Vagina (tissue), 2 donors: ENCODE measurements around the gene ZNF516. TPM values are rescaled to one million over a fixed set of nuclear protein-coding genes. Genes with fewer than 3 reads are reported as not detected.

ENCODE experiments used
- DNase-seq, 2 donors: peaks; one replicate each; pipeline ENCODE4 v3.0.0-alpha.2; 2017; ENCODE audit errors: extremely low spot score in 2 of 2
- H3K27ac ChIP-seq: fragments of 200-600 bp; sonication (generic); one replicate; pipeline ENCODE4 v1.5.1; 2019
- H3K27me3 ChIP-seq: fragments of 200-600 bp; sonication (generic); one replicate; pipeline ENCODE4 v1.5.1; 2019
- H3K36me3 ChIP-seq, 2 donors: fragments of 200-600 bp; sonication (generic); one replicate each; pipeline ENCODE4 v1.5.1; 2017 to 2019
- H3K4me1 ChIP-seq: fragments of 200-600 bp; sonication (generic); one replicate; pipeline ENCODE4 v1.5.1; 2019
- H3K4me3 ChIP-seq, 2 donors: fragments of 200-600 bp; sonication (generic); 1 replicate in 1 of 2; 2 replicates in 1 of 2; pipeline ENCODE4 v1.5.1; 2016 to 2019
- H3K9me3 ChIP-seq: fragments of 200-600 bp; sonication (generic); one replicate; pipeline ENCODE4 v1.5.1; 2019
- CTCF ChIP-seq, 3 experiments: fragments of 450-650 bp in 2 of 3; fragments of 200-600 bp in 1 of 3; sonication (generic) in 1 of 3; IDR thresholded peaks; one replicate each; pipeline ENCODE4 v1.5.1; 2017 to 2019; ENCODE audit warnings: antibody characterized with exemption in 3 of 3, mild to moderate bottlenecking in 2 of 3, moderate library complexity in 2 of 3
- POLR2A ChIP-seq, 2 donors: fragments of 450-650 bp; IDR thresholded peaks; one replicate each; pipeline ENCODE4 v1.6.1; 2017; ENCODE audit warnings: antibody characterized with exemption in 2 of 2, mild to moderate bottlenecking in 2 of 2, moderate library complexity in 2 of 2
- POLR2AphosphoS5 ChIP-seq, 2 donors: sonication (generic); formaldehyde crosslinking; IDR thresholded peaks; one replicate each; pipeline ENCODE4 v1.9.0; 2017; ENCODE audit warnings: antibody characterized with exemption in 2 of 2, mild to moderate bottlenecking in 2 of 2, low read depth in 1 of 2; ENCODE audit not compliant: insufficient read depth in 1 of 2
- intact Hi-C: fragments of 100-400 bp; cut with DNase I; formaldehyde crosslinking; loops from one replicate; pipeline ENCODE4 v1.15.1; 2023
- total RNA-seq: library from RNA; depleted of rRNA; stranded (reverse); fragments of >200 nt; gene quantifications from one replicate; pipeline ENCODE4 v1.2.3, GENCODE V29; 2016

ZNF516 gene
- total RNA-seq, 1 donor from 2014 or later, result 46.4 TPM

- intact Hi-C loops, result no loop called here
- H3K4me3 ChIP-seq, result no peak overlapping the region
Measured at GRCh38 chr18:76486574-76486973, 8.5 kb downstream of the ZNF516 start.

GRCh38 chr18:76486038-76486437 lies 9.0 kb downstream of the ZNF516 start:
- Histone ChIP-seq H3K9me3 (no peaks in the 10 kb centered on the region), H3K4me1 (peaks cover 48% of the 10 kb centered on the region), H3K27ac (peak overlapping the region; percentile 97), H3K4me3 (no peak overlapping the region), H3K27me3 (no peaks in the 10 kb centered on the region), H3K36me3 (no peaks in the 10 kb centered on the region)
- no peak for DNase-seq
- no peak for TF ChIP-seq CTCF (IDR thresholded peaks at IDR 0.05)
- no peak for TF ChIP-seq POLR2A (IDR thresholded peaks at IDR 0.05)
- TF ChIP-seq POLR2AphosphoS5 (IDR thresholded peaks at IDR 0.05; ENCODE audit: insufficient read depth in 1 of 2, low read depth in 1 of 2), result no peak
- intact Hi-C loops, result no loop called here

More at GRCh38 chr18:76486574-76486973, 8.5 kb downstream of the ZNF516 start:
- H3K9me3 ChIP-seq, result no peaks in the 10 kb centered on the region
- no peaks in the 10 kb centered on the region for H3K27me3 ChIP-seq
- no peak for DNase-seq
- TF ChIP-seq POLR2AphosphoS5 (IDR thresholded peaks at IDR 0.05; ENCODE audit: insufficient read depth in 1 of 2, low read depth in 1 of 2), result no peak
- no peak for TF ChIP-seq POLR2A (IDR thresholded peaks at IDR 0.05)
- no peak for TF ChIP-seq CTCF (IDR thresholded peaks at IDR 0.05)
- peaks cover 48% of the 10 kb centered on the region for H3K4me1 ChIP-seq
- H3K27ac ChIP-seq, result peak overlapping the region; percentile 97
- no peaks in the 10 kb centered on the region for H3K36me3 ChIP-seq

GRCh38 chr18:76484749-76485387 lies 10.2 kb downstream of the ZNF516 start:
- Histone ChIP-seq H3K4me3 (no peak overlapping the region), H3K27ac (peak overlapping the region; percentile 97), H3K27me3 (no peaks in the 10 kb centered on the region), H3K36me3 (no peaks in the 10 kb centered on the region), H3K9me3 (no peaks in the 10 kb centered on the region), H3K4me1 (peaks cover 40% of the 10 kb centered on the region)
- no peak for DNase-seq
- TF ChIP-seq CTCF (IDR thresholded peaks at IDR 0.05) (no peak), POLR2AphosphoS5 (IDR thresholded peaks at IDR 0.05; ENCODE audit: insufficient read depth in 1 of 2, low read depth in 1 of 2) (no peak), POLR2A (IDR thresholded peaks at IDR 0.05) (no peak)
- intact Hi-C loops, result no loop called here

- intact Hi-C loops, result no loop called here
- no peaks in the 10 kb centered on the region for H3K27me3 ChIP-seq
- no peak for TF ChIP-seq POLR2AphosphoS5 (IDR thresholded peaks at IDR 0.05; ENCODE audit: insufficient read depth in 1 of 2, low read depth in 1 of 2)
- peaks cover 45% of the 10 kb centered on the region for H3K4me1 ChIP-seq
- H3K9me3 ChIP-seq, result no peaks in the 10 kb centered on the region
- no peak overlapping the region for H3K4me3 ChIP-seq
- no peak for DNase-seq
- peak overlapping the region; percentile 42 for H3K27ac ChIP-seq
- H3K36me3 ChIP-seq, result no peaks in the 10 kb centered on the region
Measured at GRCh38 chr18:76483780-76484179, 11.3 kb downstream of the ZNF516 start.

GRCh38 chr18:76482971-76483691 lies 11.9 kb downstream of the ZNF516 start:
- intact Hi-C loops, result no loop called here
- Histone ChIP-seq H3K27me3 (no peaks in the 10 kb centered on the region), H3K4me1 (peaks cover 41% of the 10 kb centered on the region), H3K4me3 (no peak overlapping the region), H3K36me3 (no peaks in the 10 kb centered on the region), H3K27ac (peak overlapping the region; percentile 42), H3K9me3 (no peaks in the 10 kb centered on the region)
- DNase-seq, result no peak
- TF ChIP-seq CTCF (IDR thresholded peaks at IDR 0.05) (no peak), POLR2A (IDR thresholded peaks at IDR 0.05) (no peak), POLR2AphosphoS5 (IDR thresholded peaks at IDR 0.05; ENCODE audit: insufficient read depth in 1 of 2, low read depth in 1 of 2) (no peak)
